ENCODE measurements around the gene KIF5A.
"Not testable (repeated sequence)": the region's sequence is repeated elsewhere in the genome, so short reads cannot be mapped to it uniquely, and the experiment has no call there.

Gene KIF5A

GRCh38 chr12:57617942-57618341 is 68.1 kb downstream of the KIF5A start:
- in situ Hi-C loops (cut with HindIII; ENCODE audit: low sequenced_read_pairs) = no loop called here

DNA sequence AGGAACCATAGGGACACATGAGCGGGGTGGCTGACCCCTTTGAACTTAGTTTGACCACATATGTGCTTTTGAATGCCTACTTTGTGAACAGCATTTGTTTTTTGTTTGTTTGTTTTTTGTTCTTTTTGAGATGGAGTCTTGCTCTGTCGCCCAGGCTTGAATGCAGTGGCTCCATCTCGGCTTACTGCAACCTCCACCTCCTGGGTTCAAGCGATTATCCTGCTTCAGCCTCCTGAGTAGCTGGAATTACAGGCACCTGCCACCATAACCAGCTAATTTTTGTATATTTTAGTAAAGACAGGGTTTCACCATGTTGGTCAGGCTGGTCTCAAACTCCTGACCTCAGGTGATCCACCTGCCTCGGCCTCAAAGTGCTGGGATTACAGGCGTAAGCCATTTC is 68.6 kb downstream of the KIF5A start:
- in situ Hi-C loops (cut with HindIII; ENCODE audit: low sequenced_read_pairs) = not testable (repeated sequence)

- in situ Hi-C loops (cut with HindIII; ENCODE audit: low sequenced_read_pairs) = no loop called here
Observed at GRCh38 chr12:57618966-57619433, 69.2 kb downstream of the KIF5A start.

DNA sequence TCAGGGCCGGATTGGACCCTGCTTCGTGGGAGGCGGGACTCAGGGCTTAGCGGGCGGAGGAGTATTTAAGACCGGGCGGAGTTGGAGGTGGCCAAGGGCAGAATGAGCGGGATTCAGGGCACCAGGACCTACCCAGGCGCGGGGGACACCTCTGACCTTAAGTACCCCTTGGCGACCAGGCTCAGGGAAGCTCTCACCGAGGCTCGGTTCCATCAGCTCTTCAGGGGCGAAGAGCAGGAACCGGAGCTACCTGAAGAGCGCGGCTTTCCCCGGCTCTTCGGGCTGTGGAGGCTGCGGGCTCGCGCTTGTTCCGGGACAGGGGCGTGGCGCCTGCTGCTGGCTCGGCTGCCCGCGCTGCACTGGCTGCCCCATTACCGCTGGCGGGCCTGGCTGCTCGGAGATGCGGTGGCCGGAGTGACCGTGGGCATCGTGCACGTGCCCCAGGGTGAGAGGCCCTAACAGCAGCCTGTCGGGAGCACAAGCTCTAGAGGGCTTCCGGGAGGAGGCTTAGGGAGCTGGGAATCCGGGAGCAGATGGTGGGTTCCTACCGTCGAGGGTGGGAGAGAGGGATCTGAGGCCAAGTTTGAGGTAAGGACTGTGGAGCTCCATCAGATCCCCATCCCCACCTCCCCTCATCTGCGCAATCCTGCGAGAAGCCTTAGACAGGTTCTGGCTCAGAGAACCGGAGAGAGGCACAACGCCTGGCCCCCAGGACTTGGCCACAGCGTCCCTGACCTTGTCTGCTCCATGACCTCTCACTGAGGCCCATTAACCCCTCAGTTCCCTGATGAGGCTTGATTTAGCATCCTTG is 69.8 kb downstream of the KIF5A start:
- in situ Hi-C loops (cut with HindIII; ENCODE audit: low sequenced_read_pairs) = no loop called here

DNA sequence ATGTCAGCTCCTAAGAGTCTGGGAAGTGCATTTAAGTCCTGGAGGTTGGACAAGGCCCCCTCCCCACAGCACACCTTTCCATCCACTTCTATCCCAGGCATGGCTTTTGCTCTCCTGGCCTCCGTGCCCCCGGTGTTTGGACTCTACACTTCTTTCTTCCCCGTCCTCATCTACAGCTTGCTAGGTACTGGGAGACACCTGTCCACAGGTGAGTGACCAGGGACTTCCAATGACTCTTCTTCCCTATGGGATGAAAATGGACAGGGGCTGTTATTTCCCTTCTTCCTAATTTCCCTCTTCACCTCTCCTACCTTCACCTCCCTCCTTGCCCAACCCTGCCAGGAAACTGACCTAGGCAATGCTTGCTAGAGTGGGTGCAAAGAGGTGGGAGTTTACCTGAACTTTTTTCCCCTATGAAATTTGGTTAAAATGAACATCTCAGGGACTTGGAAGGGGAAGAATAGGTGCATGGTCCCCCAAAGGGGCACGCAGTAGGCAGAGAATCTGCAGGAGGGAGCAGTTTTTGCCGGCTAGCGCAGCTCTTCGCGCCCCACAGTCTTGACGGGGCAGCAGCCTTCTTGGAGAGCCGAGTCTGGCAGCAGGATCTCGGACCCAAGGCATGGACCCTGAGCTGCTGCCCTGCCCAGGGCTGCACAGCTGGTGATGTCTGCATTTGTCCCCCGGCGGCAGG is 70.5 kb downstream of the KIF5A start:
- in situ Hi-C loops (cut with HindIII; ENCODE audit: low sequenced_read_pairs) = no loop called here

DNA sequence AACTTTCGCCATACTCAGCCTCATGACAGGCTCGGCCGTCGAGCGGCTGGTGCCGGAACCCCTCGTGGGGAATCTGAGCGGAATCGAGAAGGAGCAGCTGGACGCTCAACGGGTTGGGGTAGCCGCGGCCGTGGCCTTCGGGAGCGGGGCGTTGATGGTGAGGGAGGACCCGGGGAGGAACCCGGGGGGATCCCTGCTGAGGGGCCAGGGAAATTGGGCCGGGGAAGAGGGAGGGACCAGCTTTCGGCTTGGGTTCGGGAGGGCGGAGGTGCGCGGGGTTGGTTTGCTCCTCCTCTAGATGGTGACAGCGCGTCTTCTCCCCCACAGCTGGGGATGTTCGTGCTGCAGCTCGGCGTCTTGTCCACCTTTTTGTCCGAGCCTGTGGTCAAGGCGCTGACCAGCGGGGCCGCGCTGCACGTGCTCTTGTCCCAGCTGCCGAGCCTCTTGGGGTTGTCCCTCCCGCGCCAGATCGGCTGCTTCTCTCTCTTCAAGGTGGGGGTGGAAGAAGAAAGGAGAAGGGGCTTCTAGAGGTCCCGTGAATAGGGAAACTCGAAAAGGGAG is 71.2 kb downstream of the KIF5A start:
- in situ Hi-C loops (cut with HindIII; ENCODE audit: low sequenced_read_pairs) = no loop called here

DNA sequence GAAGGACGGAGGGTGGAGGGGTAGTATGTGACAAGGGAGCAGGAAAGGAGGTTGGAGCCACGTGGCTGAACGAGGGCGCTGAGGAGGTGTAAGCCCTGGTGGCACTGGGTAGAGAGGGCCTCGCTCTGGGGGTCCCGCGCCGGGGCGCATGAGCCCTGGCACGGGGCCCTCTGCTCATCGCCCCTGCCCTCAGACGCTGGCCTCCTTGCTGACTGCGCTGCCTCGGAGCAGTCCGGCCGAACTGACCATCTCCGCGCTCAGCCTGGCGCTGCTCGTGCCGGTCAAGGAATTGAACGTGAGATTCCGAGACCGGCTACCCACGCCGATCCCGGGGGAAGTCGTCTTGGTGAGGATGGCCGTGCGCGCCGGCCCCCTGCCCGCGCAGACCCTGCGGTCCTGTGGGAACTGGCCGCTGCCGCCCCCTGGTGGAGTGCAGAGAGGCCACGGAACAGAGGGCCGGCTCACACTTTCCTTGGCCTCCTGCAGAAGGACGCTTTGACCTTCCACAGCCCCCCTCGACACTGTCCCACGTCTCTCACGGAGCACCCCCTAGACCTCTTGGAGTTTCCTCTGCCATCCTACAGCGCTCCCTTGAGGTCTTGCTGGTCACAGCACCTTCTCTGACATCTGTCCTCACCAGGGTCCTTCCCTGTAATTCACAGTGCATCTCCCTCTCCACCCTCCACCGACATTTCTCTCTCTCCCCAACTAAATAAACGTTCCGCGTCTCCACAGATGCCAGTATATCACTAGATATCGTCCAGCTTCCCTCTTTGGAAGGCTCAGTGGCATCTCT is 71.9 kb downstream of the KIF5A start:
- in situ Hi-C loops (cut with HindIII; ENCODE audit: low sequenced_read_pairs) = no loop called here

- in situ Hi-C loops (cut with HindIII; ENCODE audit: low sequenced_read_pairs) = no loop called here
Observed at GRCh38 chr12:57622293-57623245, 72.7 kb downstream of the KIF5A start.

GRCh38 chr12:57623385-57623784 is 73.5 kb downstream of the KIF5A start:
- in situ Hi-C loops (cut with HindIII; ENCODE audit: low sequenced_read_pairs) = no loop called here

DNA sequence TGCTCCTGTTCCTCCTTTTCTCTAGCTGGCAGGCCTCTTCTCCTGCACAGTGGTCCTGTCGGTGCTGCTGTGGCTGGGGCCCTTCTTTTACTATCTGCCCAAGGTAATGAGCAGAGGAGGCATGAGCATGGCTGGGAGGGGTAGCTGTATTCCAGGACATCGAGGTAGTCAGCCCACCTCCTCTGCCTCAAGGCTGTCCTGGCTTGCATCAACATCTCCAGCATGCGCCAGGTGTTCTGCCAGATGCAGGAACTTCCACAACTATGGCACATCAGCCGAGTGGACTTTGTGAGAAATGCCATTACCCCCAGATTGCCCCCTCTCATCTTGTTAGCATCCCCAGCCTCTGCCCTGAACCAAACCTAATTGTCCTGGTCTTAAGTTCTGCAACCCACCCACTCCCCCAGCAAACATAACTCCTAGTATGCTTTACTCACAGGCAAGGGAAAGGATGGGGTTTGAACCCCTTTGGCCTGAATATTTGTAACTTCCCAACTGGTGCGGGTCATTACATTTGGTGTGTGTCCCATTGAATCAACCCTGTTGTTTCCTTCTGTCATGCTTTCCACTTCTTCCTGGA is 74.1 kb downstream of the KIF5A start:
- in situ Hi-C loops (cut with HindIII; ENCODE audit: low sequenced_read_pairs) = no loop called here

DNA sequence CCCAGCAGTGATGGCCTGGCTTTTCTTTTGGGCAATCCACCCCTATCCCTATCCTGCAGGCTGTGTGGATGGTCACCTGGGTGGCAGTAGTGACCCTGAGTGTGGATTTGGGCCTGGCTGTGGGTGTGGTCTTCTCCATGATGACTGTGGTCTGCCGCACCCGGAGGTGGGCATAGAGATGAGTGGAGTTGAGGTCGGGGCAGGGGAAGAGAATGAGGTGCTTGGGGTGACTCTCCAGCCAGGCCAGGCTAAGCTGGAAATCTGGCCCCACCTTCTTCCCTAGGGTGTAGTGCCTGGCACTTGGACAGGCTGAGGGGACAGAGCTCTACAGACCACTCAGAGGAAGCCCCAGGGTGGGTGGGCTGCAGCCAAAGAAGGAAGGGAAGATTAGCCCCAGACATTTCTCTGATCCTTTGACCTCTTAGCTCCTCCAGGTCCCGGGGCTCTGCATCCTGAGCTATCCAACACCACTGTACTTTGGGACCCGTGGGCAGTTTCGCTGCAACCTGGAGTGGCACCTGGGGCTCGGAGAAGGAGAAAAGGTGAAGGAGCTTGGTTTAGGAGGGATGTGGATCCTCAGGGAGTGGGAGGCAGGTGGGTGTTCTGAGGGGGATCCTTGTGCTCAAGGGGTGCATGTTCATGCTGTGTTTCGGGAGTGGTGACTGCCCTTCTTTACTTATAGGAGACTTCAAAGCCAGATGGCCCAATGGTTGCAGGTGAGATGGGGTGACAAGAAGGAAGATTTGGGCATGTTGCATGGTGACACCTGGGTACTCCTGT is 74.8 kb downstream of the KIF5A start:
- in situ Hi-C loops (cut with HindIII; ENCODE audit: low sequenced_read_pairs) = loop anchor here (5.0 kb wide), 2 partner anchors 37 to 48 kb away; no protein-coding TSS in a partner anchor

DNA sequence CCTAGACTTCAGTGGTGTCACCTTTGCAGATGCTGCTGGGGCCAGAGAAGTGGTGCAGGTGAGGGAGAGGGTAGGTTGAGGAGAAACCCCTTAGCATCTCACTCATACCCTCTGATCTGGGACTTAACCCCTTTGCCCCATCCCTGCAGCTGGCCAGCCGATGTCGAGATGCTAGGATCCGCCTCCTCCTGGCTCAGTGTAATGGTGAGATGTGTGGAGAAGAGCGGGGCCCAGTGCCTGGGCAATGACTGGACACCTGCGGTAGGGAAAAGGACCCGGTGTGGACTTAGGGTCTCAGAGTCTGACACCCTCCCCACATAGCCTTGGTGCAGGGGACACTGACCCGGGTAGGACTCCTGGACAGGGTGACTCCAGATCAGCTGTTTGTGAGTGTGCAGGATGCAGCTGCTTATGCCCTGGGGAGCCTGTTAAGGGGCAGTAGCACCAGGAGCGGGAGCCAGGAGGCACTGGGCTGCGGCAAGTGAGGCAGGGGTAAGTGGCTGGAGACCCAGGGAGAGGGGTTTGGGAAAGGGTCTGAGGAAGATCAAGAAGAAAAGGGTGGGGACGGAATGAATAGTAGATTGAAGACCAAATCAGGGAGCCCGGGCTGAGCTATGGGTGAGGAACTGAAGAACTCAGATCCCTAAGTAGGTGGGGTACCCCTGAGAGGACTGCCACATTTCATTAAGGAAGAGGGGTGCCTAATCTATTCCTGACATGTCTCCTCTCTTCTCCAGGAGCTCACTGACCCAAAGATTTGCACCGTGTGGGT is 75.6 kb downstream of the KIF5A start:
- in situ Hi-C loops (cut with HindIII; ENCODE audit: low sequenced_read_pairs) = loop anchor here (5.0 kb wide), 2 partner anchors 38 to 47 kb away; no protein-coding TSS in a partner anchor

- in situ Hi-C loops (cut with HindIII; ENCODE audit: low sequenced_read_pairs) = loop anchor here (5.0 kb wide), 2 partner anchors 39 to 46 kb away; no protein-coding TSS in a partner anchor
Observed at GRCh38 chr12:57626111-57626920, 76.5 kb downstream of the KIF5A start.

- in situ Hi-C loops (cut with HindIII; ENCODE audit: low sequenced_read_pairs) = loop anchor here (5.0 kb wide), 2 partner anchors 40 to 45 kb away; no protein-coding TSS in a partner anchor
Observed at GRCh38 chr12:57626921-57627445, 77.1 kb downstream of the KIF5A start.

GRCh38 chr12:57627501-57628279 is 77.8 kb downstream of the KIF5A start:
- in situ Hi-C loops (cut with HindIII; ENCODE audit: low sequenced_read_pairs) = loop anchor here (5.0 kb wide), 2 partner anchors 40 to 45 kb away; no protein-coding TSS in a partner anchor
